Adrenal gland (tissue), 5 donors: ENCODE data around the gene G6PD.

Source experiments
- POLR2A ChIP-seq, 2 donors: fragments of 450-650 bp; IDR thresholded peaks; one replicate each; pipeline ENCODE4 v1.6.1; 2017; ENCODE audit warnings: antibody characterized with exemption in 2 of 2, mild to moderate bottlenecking in 2 of 2, moderate library complexity in 1 of 2
- TF ChIP-seq, protein P1 (sequence below), 6 experiments: fragments of 450-650 bp in 4 of 6; fragments of 200-600 bp in 2 of 6; sonication (generic) in 1 of 6; IDR thresholded peaks; 1 replicate in 5 of 6; 2 replicates in 1 of 6; pipeline versions ENCODE4 v1.5.1 to v1.8.0; 2016 to 2021; ENCODE audit warnings: antibody characterized with exemption in 6 of 6, mild to moderate bottlenecking in 2 of 6, moderate library complexity in 1 of 6
- donor health status: DM: no; HTN: no; CAD: no.

DNA sequence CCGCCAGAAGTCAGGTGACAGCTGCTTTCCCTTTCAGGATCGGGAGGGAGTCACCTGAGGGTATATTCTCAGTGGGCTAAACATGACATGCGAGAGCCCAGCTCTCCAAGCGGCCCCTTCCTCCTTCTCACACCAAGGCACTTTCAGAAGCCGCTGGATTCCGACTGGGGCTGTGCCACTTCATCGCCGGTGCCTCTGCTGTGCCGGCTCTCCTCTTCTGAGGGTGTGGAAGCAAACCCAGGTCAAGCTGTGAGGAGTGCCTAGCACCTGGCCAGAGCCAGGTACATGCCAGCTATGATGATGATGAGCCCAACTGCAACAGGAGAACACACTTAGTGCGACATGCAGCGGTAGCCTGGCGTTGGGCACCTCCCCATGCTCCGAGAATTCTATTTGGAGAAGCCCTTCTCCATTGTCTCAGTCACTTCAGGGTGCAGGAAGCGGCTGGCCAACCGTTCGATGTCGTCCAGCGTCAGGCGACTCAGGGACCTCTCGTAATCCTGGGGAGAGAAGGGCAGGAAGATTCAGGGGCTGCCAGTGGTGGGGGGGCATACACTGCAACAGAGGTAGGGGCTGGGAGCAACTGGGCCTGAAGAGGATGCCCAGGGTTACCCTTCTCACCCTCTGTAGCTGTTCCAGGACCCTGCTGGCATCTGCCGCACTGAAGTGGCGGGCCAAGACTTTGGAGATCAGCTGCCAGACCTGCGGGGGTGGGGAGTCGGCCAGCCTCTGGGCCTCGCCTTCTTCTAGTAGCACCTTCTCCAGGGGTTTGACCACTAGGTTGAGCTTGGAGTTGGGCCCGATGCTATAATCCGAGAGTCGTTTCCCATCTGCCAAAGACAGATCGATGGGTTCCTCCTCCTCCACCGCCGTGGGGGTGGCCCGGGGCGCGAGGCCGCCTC is 61.2 kb downstream of the G6PD start:
- TF ChIP-seq, protein P1, sequence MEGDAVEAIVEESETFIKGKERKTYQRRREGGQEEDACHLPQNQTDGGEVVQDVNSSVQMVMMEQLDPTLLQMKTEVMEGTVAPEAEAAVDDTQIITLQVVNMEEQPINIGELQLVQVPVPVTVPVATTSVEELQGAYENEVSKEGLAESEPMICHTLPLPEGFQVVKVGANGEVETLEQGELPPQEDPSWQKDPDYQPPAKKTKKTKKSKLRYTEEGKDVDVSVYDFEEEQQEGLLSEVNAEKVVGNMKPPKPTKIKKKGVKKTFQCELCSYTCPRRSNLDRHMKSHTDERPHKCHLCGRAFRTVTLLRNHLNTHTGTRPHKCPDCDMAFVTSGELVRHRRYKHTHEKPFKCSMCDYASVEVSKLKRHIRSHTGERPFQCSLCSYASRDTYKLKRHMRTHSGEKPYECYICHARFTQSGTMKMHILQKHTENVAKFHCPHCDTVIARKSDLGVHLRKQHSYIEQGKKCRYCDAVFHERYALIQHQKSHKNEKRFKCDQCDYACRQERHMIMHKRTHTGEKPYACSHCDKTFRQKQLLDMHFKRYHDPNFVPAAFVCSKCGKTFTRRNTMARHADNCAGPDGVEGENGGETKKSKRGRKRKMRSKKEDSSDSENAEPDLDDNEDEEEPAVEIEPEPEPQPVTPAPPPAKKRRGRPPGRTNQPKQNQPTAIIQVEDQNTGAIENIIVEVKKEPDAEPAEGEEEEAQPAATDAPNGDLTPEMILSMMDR (IDR thresholded peaks at IDR 0.05) = no peak
- no peak for TF ChIP-seq POLR2A (IDR thresholded peaks at IDR 0.05)
